A549 (cell line): ENCODE measurements around the gene IFITM1. TPM values are rescaled to one million over a fixed set of nuclear protein-coding genes. Genes with fewer than 3 reads are reported as not detected.
"Not testable (repeated sequence)": the region's sequence is repeated elsewhere in the genome, so short reads cannot be mapped to it uniquely, and the experiment has no call there.

Experiments
- ATAC-seq, 2 experiments: fragments of 200-7000 bp in 1 of 2; fragments of >200 bp in 1 of 2; cut with Nextera tagmentation in 1 of 2; cut with Tn5 transposase in 1 of 2; 3 replicates each; pipeline versions ENCODE4 v1.8.0 to v1.9.1; 2018 to 2020; ENCODE audit warnings: mild to moderate bottlenecking in 1 of 2, moderate library complexity in 1 of 2
- CTCF ChIA-PET: fragments of 300-600 bp; sonication (Branson Sonifier 250); formaldehyde crosslinking; extraction: SDS; loops from one replicate; lab custom pipeline; 2021; ENCODE audit warnings: antibody characterized with exemption, inconsistent platforms; lab: Yijun Ruan, JAX
- POLR2A ChIA-PET: fragments of 350-600 bp; formaldehyde crosslinking; extraction: SDS; loops from one replicate; lab custom pipeline; 2021; ENCODE audit warnings: antibody characterized with exemption, inconsistent platforms; lab: Yijun Ruan, JAX
- DNase-seq, 2 experiments: peaks; one replicate each; pipeline versions ENCODE4 v3.0.0 to v3.0.0-alpha.2; 2011 to 2016; ENCODE audit warnings: low read depth in 1 of 2, low spot score in 1 of 2
- FAIRE-seq: peaks from 2 replicates; lab custom pipeline; 2011; peaks lifted over from hg19 to GRCh38; lab: Jason Lieb, UNC
- H3K27ac ChIP-seq, 2 experiments: fragments of >200 bp; sonication (Bioruptor Twin); formaldehyde crosslinking; 3 replicates each; pipeline ENCODE4 v1.5.1; 2016 to 2017
- H3K4me1 ChIP-seq: fragments of >200 bp; sonication (Bioruptor Twin); formaldehyde crosslinking; 3 replicates; pipeline ENCODE4 v1.6.1; 2016
- H3K4me2 ChIP-seq: fragments of >200 bp; sonication (Bioruptor Twin); formaldehyde crosslinking; 3 replicates; pipeline ENCODE4 v1.6.1; 2016
- H3K4me3 ChIP-seq: fragments of >200 bp; sonication (Bioruptor Twin); formaldehyde crosslinking; 3 replicates; pipeline ENCODE4 v1.5.1; 2016
- H3K9me3 ChIP-seq: fragments of >200 bp; sonication (Bioruptor Twin); formaldehyde crosslinking; 3 replicates; pipeline ENCODE4 v1.6.1; 2016
- BCL3 ChIP-seq: fragments of >200 bp; sonication (Bioruptor Twin); formaldehyde crosslinking; IDR thresholded peaks from 3 replicates; pipeline ENCODE4 v1.6.1; 2016
- CBX2 ChIP-seq: fragments of 200-600 bp; sonication (generic); IDR thresholded peaks from 2 replicates; pipeline ENCODE4 v1.6.1; 2016; ENCODE audit warnings: low read depth, mild to moderate bottlenecking, borderline replicate concordance
- CTCF ChIP-seq: fragments of >200 bp; sonication (Bioruptor Twin); formaldehyde crosslinking; IDR thresholded peaks from 3 replicates; pipeline ENCODE4 v1.5.1; 2016
- EP300 ChIP-seq, 2 experiments: fragments of >200 bp; sonication (Bioruptor Twin); formaldehyde crosslinking; IDR thresholded peaks; 2 replicates in 1 of 2; 3 replicates in 1 of 2; pipeline ENCODE4 v1.6.1; 2016 to 2017
- ESRRA ChIP-seq: fragments of 150-350 bp; IDR thresholded peaks from 2 replicates; pipeline ENCODE4 v1.6.1; 2014; ENCODE audit warnings: mild to moderate bottlenecking, low read length, borderline replicate concordance
- FOSB ChIP-seq: fragments of 250-450 bp; sonication (Bioruptor Pico); IDR thresholded peaks from 2 replicates; pipeline ENCODE4 v1.5.0; 2020; ENCODE audit warnings: mild to moderate bottlenecking, moderate library complexity
- HDAC2 ChIP-seq: fragments of 200-600 bp; sonication (generic); IDR thresholded peaks from 2 replicates; pipeline ENCODE4 v1.6.1; 2016
- HOXA7 ChIP-seq: fragments of 250-450 bp; sonication (Bioruptor Pico); IDR thresholded peaks from 2 replicates; pipeline ENCODE4 v1.5.0; 2020; ENCODE audit warnings: mild to moderate bottlenecking, moderate library complexity
- HOXB13 ChIP-seq: fragments of 250-450 bp; sonication (Bioruptor Pico); IDR thresholded peaks from 2 replicates; pipeline ENCODE4 v1.5.0; 2020; ENCODE audit warnings: low read depth, mild to moderate bottlenecking, moderate library complexity
- KDM1A ChIP-seq: fragments of 200-600 bp; sonication (generic); IDR thresholded peaks from 2 replicates; pipeline ENCODE4 v1.6.1; 2016; ENCODE audit warnings: low read depth, mild to moderate bottlenecking
- KDM5A ChIP-seq: fragments of 200-600 bp; sonication (generic); IDR thresholded peaks from 2 replicates; pipeline ENCODE4 v1.6.1; 2016; ENCODE audit warnings: antibody characterized with exemption, mild to moderate bottlenecking
- MAFK ChIP-seq: fragments of 450-650 bp; IDR thresholded peaks from 2 replicates; pipeline ENCODE4 v1.6.1; 2014; ENCODE audit not compliant: partially characterized antibody
- NR3C1 ChIP-seq: fragments of >200 bp; sonication (Bioruptor Twin); formaldehyde crosslinking; IDR thresholded peaks from 3 replicates; pipeline ENCODE4 v1.6.1; 2017
- POLR2A ChIP-seq: IDR thresholded peaks from 2 replicates; pipeline ENCODE4 v1.6.1; 2012; ENCODE audit warnings: mild to moderate bottlenecking, low read length
- RAD21 ChIP-seq, 2 experiments: fragments of >200 bp in 1 of 2; sonication (Bioruptor Twin) in 1 of 2; formaldehyde crosslinking in 1 of 2; IDR thresholded peaks in 1 of 2; conservative IDR thresholded peaks in 1 of 2; 2 replicates in 1 of 2; 3 replicates in 1 of 2; pipeline ENCODE4 v1.6.1; 2012 to 2018; ENCODE audit warnings: inconsistent platforms in 1 of 2
- REST ChIP-seq: fragments of 200-600 bp; sonication (generic); IDR thresholded peaks from 2 replicates; pipeline ENCODE4 v1.6.1; 2016; ENCODE audit warnings: antibody characterized with exemption, mild to moderate bottlenecking, moderate library complexity
- SREBF2 ChIP-seq: fragments of 450-650 bp; IDR thresholded peaks from 2 replicates; pipeline ENCODE4 v1.6.1; 2014; ENCODE audit warnings: mild to moderate bottlenecking, moderate library complexity
- USF2 ChIP-seq: fragments of 450-650 bp; IDR thresholded peaks from 2 replicates; pipeline ENCODE4 v1.6.1; 2014; ENCODE audit warnings: antibody characterized with exemption
- ZC3H11A ChIP-seq: fragments of 450-650 bp; IDR thresholded peaks from 2 replicates; pipeline ENCODE4 v1.6.1; 2014; ENCODE audit warnings: antibody characterized with exemption, mild to moderate bottlenecking
- ZNF302 ChIP-seq: fragments of 250-450 bp; sonication (Bioruptor Pico); IDR thresholded peaks from 2 replicates; pipeline ENCODE4 v1.9.0; 2021; ENCODE audit warnings: inconsistent platforms, mild to moderate bottlenecking, moderate library complexity
- WGBS: methylation state at CpG from one replicate; pipeline ENCODE4 v1.1.6; 2017; ENCODE audit errors: missing lambda C conversion rate; 5-methylcytosine and 5-hydroxymethylcytosine counted together
- polyA plus RNA-seq, 4 experiments: library from polyadenylated mRNA; depleted of rRNA in 3 of 4; stranded (reverse); fragments of >200 nt; fragmentation: RNase III in 1 of 4; extraction: RNeasy Plus Mini Kit Qiagen cat#74134 plus additional on column Dnase treatment in 1 of 4; gene quantifications; 2 replicates in 3 of 4; 3 replicates in 1 of 4; pipeline ENCODE4 v1.2.3, GENCODE V29; 2011 to 2017

The IFITM1 gene
- polyA plus RNA-seq, 2 of the 4 experiments (the other 2 are of a cell fraction), result 0.14 to 1.7 TPM

- H3K4me2 ChIP-seq, result no peak overlapping the region
- H3K4me1 ChIP-seq, result peaks cover 9% of the 10 kb centered on the region; the same call in 1 of the 3 replicates
- POLR2A ChIA-PET, result interaction anchor here (1.3 kb wide), 1 partner anchor 28 kb away, joined by 5 read pairs; no protein-coding TSS in a partner anchor
- FAIRE-seq (no peak), DNase-seq (no peak), ATAC-seq (no peak)
- CTCF ChIA-PET, result interaction anchor here (1.0 to 1.6 kb wide), 3 partner anchors 11 to 23 kb away, joined by 3 to 5 read pairs (median 4); no protein-coding TSS in a partner anchor
- WGBS, result 87% methylated on average over 13 of the region's 13 CpGs
- H3K4me3 ChIP-seq, result no peak overlapping the region
- H3K9me3 ChIP-seq, result no peaks in the 10 kb centered on the region
- H3K27ac ChIP-seq, result no peak overlapping the region
- TF ChIP-seq FOSB (CRISPR knock-in tag) (no peak), HOXB13 (CRISPR knock-in tag) (no peak), HDAC2 (no peak), ESRRA (no peak), BCL3 (no peak), CBX2 (no peak), REST (no peak), USF2 (no peak), ZNF302 (CRISPR knock-in tag) (no peak), KDM1A (no peak), SREBF2 (no peak), ZC3H11A (no peak), HOXA7 (CRISPR knock-in tag) (no peak), POLR2A (no peak), MAFK (no peak), NR3C1 (no peak), EP300 (IDR thresholded peaks at IDR 0.05) (no peak), RAD21 (conservative IDR thresholded peaks at IDR 0.05 in 1 of 2, IDR thresholded peaks at IDR 0.05 in 1 of 2) (no peak), KDM5A (no peak), CTCF (no peak)
Observed at GRCh38 chr11:328012-328411, 14.2 kb downstream of the IFITM1 start.

GRCh38 chr11:328516-329100 is 14.8 kb downstream of the IFITM1 start:
- H3K4me2 ChIP-seq, H3K4me1 ChIP-seq, ATAC-seq, FAIRE-seq, H3K9me3 ChIP-seq, DNase-seq, H3K27ac ChIP-seq, H3K4me3 ChIP-seq: not testable (repeated sequence)
- CTCF ChIA-PET, result interaction anchor here (0.9 to 2.8 kb wide), 5 partner anchors 13 to 78 kb away, joined by 3 to 9 read pairs (median 6); no protein-coding TSS in a partner anchor
- 86% methylated on average over 15 of the region's 15 CpGs for WGBS
- POLR2A ChIA-PET, result interaction anchor here (1.3 kb wide), 1 partner anchor 27 kb away, joined by 5 read pairs; no protein-coding TSS in a partner anchor
